Activated T-cell treated with anti-CD3 and anti-CD28 coated beads, Interleukin-2, amount 50 U/mL, for 4 hours (primary cell): ENCODE results near the gene PI16. TPM values are rescaled to one million over a fixed set of nuclear protein-coding genes. Genes with fewer than 3 reads are reported as not detected.

Experiments used
- total RNA-seq, 3 donors: library from RNA; stranded (reverse); gene quantifications; one replicate each; pipeline ENCODE4 v1.2.1, GENCODE V29; 2021

Gene PI16
- total RNA-seq, 3 donors from 2014 or later, result not detected

Other genes starting within 250 kb of the PI16 start
- gene CPNE5, start 115.3 kb upstream of the PI16 start, total RNA-seq, result under 1 TPM; 0.26 to 0.52 (median 0.28) TPM
- gene PPIL1, start 79.9 kb upstream of the PI16 start, total RNA-seq, result 10 to 100 TPM; 79.9 to 82.7 (median 81.5) TPM
- 10 to 100 TPM; 27.2 to 27.7 (median 27.4) TPM for gene C6orf89, start 68.8 kb upstream of the PI16 start, total RNA-seq
- gene MTCH1, start 31.5 kb downstream of the PI16 start, total RNA-seq, result 100 to 1,000 TPM; 100 to 104 (median 104) TPM
- gene FGD2, start 50.9 kb downstream of the PI16 start, total RNA-seq, result 1 to 10 TPM in 2 of 3 donors, under 1 TPM in 1; 0.87 to 1.5 (median 1.1) TPM
- 10 to 100 TPM; 59.6 to 72.8 (median 60.1) TPM for gene PIM1, start 215.4 kb downstream of the PI16 start, total RNA-seq